ENCODE measurements around the gene C14orf93.

- TF ChIP-seq CTCF (IDR thresholded peaks at IDR 0.05) (no peak), POLR2A (IDR thresholded peaks at IDR 0.05) (no peak), POLR2AphosphoS5 (IDR thresholded peaks at IDR 0.05) (no peak), EP300 (IDR thresholded peaks at IDR 0.05) (no peak)
Observed at GRCh38 chr14:22955702-22956569, 54.0 kb downstream of the C14orf93 start.
